Measurements from ENCODE around the gene ADARB1.

ADARB1 gene

GRCh38 chr21:45146801-45147200, 72.4 kb downstream of the ADARB1 start:
- no peak for DNase-seq (ENCODE audit: low read depth in 1 of 2, low spot score in 1 of 2)

GRCh38 chr21:45147473-45148315, 73.3 kb downstream of the ADARB1 start:
- no peak for DNase-seq (ENCODE audit: low read depth in 1 of 2, low spot score in 1 of 2)

- DNase-seq (ENCODE audit: low read depth in 1 of 2, low spot score in 1 of 2) = no peak
Observed at GRCh38 chr21:45148316-45148990, 74.1 kb downstream of the ADARB1 start.

GRCh38 chr21:45149021-45149420, 74.6 kb downstream of the ADARB1 start:
- DNase-seq (ENCODE audit: low read depth in 1 of 2, low spot score in 1 of 2) = no peak

GRCh38 chr21:45150638-45151131, 76.3 kb downstream of the ADARB1 start:
- no peak for DNase-seq (ENCODE audit: low read depth in 1 of 2, low spot score in 1 of 2)

- DNase-seq (ENCODE audit: low read depth in 1 of 2, low spot score in 1 of 2) = no peak
Observed at GRCh38 chr21:45151445-45152160, 77.2 kb downstream of the ADARB1 start.

GRCh38 chr21:45152265-45152746, 77.9 kb downstream of the ADARB1 start:
- DNase-seq (ENCODE audit: low read depth in 1 of 2, low spot score in 1 of 2) = peak; percentile 31 to 51

- no peak for DNase-seq (ENCODE audit: low read depth in 1 of 2, low spot score in 1 of 2)
Observed at GRCh38 chr21:45153358-45154318, 79.3 kb downstream of the ADARB1 start.

GRCh38 chr21:45154511-45155508, 80.4 kb downstream of the ADARB1 start:
- no peak for DNase-seq (ENCODE audit: low read depth in 1 of 2, low spot score in 1 of 2)

- DNase-seq (ENCODE audit: low read depth in 1 of 2, low spot score in 1 of 2) = no peak
Observed at GRCh38 chr21:45155910-45156309, 81.5 kb downstream of the ADARB1 start.

GRCh38 chr21:45156459-45156858, 82.1 kb downstream of the ADARB1 start:
- DNase-seq (ENCODE audit: low read depth in 1 of 2, low spot score in 1 of 2) = no peak

GRCh38 chr21:45157932-45158331, 83.6 kb downstream of the ADARB1 start:
- DNase-seq (ENCODE audit: low read depth in 1 of 2, low spot score in 1 of 2) = no peak

- no peak for DNase-seq (ENCODE audit: low read depth in 1 of 2, low spot score in 1 of 2)
Observed at GRCh38 chr21:45158491-45159423, 84.4 kb downstream of the ADARB1 start.

GRCh38 chr21:45160198-45160597, 85.8 kb downstream of the ADARB1 start:
- no peak for DNase-seq (ENCODE audit: low read depth in 1 of 2, low spot score in 1 of 2)

- DNase-seq (ENCODE audit: low read depth in 1 of 2, low spot score in 1 of 2) = no peak
Observed at GRCh38 chr21:45161038-45161945, 86.9 kb downstream of the ADARB1 start.

GRCh38 chr21:45162115-45162514, 87.7 kb downstream of the ADARB1 start:
- DNase-seq (ENCODE audit: low read depth in 1 of 2, low spot score in 1 of 2) = no peak

- DNase-seq (ENCODE audit: low read depth in 1 of 2, low spot score in 1 of 2) = no peak
Observed at GRCh38 chr21:45162809-45163208, 88.4 kb downstream of the ADARB1 start.
